Measurements from ENCODE around the gene LRRN4. TPM values are rescaled to one million over a fixed set of nuclear protein-coding genes. Genes with fewer than 3 reads are reported as not detected.

The LRRN4 gene
- total RNA-seq, 2 donors from 2014 or later: 1.6 to 7.6 TPM

GRCh38 chr20:5990946-5991345 is 62.9 kb downstream of the LRRN4 start:
- Mint-ChIP-seq H3K36me3 (ENCODE audit: low read depth) (peaks cover 49% of the 10 kb centered on the region), H3K4me3 (no peak overlapping the region), H3K27ac (no peak overlapping the region), H3K4me1 (no peaks in the 10 kb centered on the region), H3K9me3 (no peaks in the 10 kb centered on the region), H3K27me3 (ENCODE audit: insufficient read depth) (no peaks in the 10 kb centered on the region)
- no peaks in the 10 kb centered on the region for H3K4me1 ChIP-seq (ENCODE audit: control insufficient read depth, insufficient read depth, low read length)
- peaks cover 85% of the 10 kb centered on the region for H3K36me3 ChIP-seq (ENCODE audit: control insufficient read depth, insufficient read depth, low read length)
- no peaks in the 10 kb centered on the region for H3K9me3 ChIP-seq (ENCODE audit: control insufficient read depth, low read length)
- H3K4me3 ChIP-seq (ENCODE audit: low read length): no peak overlapping the region
- no peak overlapping the region for H3K27ac ChIP-seq (ENCODE audit: low read depth, low read length)
- H3K27me3 ChIP-seq (ENCODE audit: control insufficient read depth, insufficient read depth, low read length, poor library complexity, severe bottlenecking): no peaks in the 10 kb centered on the region
- 91 to 100% methylated on average over 1 to 3 of the region's 3 CpGs for WGBS, 2 experiments (ENCODE audit: insufficient coverage in 1 of 2, insufficient read length in 1 of 2)
- H3K9ac ChIP-seq (ENCODE audit: extremely low read depth, low read length, poor library complexity, severe bottlenecking): no peak overlapping the region
- no peak for DNase-seq
- TF ChIP-seq CTCF (conservative IDR thresholded peaks at IDR 0.05): no peak

Other genes starting within 250 kb of the LRRN4 start
- under 1 TPM in 1 of 2 donors, not detected in 1; 0.46 TPM for gene CHGB, start 142.6 kb downstream of the LRRN4 start, total RNA-seq
- 10 to 100 TPM; 16.9 to 19.1 TPM for gene TRMT6, start 103.5 kb downstream of the LRRN4 start, total RNA-seq
- 10 to 100 TPM; 26.1 to 43.0 TPM for gene MCM8, start 103.4 kb downstream of the LRRN4 start, total RNA-seq
- 10 to 100 TPM; 39.0 to 54.5 TPM for gene CRLS1, start 47.9 kb downstream of the LRRN4 start, total RNA-seq
- 1 to 10 TPM; 3.5 to 4.1 TPM for gene FERMT1, start 69.0 kb upstream of the LRRN4 start, total RNA-seq